CD4-positive, alpha-beta memory T cell (primary cell): ENCODE measurements around the gene SND1. TPM values are rescaled to one million over a fixed set of nuclear protein-coding genes. Genes with fewer than 3 reads are reported as not detected.
"Not testable (repeated sequence)": the region's sequence is repeated elsewhere in the genome, so short reads cannot be mapped to it uniquely, and the experiment has no call there.

Experiments
- CTCF ChIA-PET: fragments of 350-600 bp; sonication (Branson Sonifier 250); formaldehyde crosslinking; loops from one replicate; lab custom pipeline; 2021; ENCODE audit warnings: inconsistent platforms; ENCODE audit not compliant: partially characterized antibody; lab: Charles Lee
- POLR2A ChIA-PET: fragments of 350-600 bp; sonication (Branson Sonifier 250); formaldehyde crosslinking; loops from one replicate; lab custom pipeline; 2021; ENCODE audit not compliant: partially characterized antibody; lab: Charles Lee
- DNase-seq, 5 donors: peaks; one replicate each; pipeline versions ENCODE4 v3.0.0 to v3.0.0-alpha.2; 2020 to 2022; ENCODE audit warnings: mixed read lengths in 1 of 5
- H3K27ac ChIP-seq: one replicate; pipeline ENCODE4 v1.7.0; 2013; ENCODE audit warnings: low read depth, low read length
- H3K27me3 ChIP-seq: 2 replicates; pipeline ENCODE4 v1.7.0; 2013; ENCODE audit warnings: mild to moderate bottlenecking, low read length, moderate library complexity; ENCODE audit not compliant: insufficient read depth
- H3K36me3 ChIP-seq: 2 replicates; pipeline ENCODE4 v1.7.0; 2013; ENCODE audit warnings: mild to moderate bottlenecking, low read length, moderate library complexity; ENCODE audit not compliant: insufficient read depth
- H3K4me1 ChIP-seq: 2 replicates; pipeline ENCODE4 v1.7.0; 2013; ENCODE audit warnings: mild to moderate bottlenecking, low read length, moderate library complexity; ENCODE audit not compliant: insufficient read depth
- H3K4me3 ChIP-seq, 2 donors: one replicate each; pipeline ENCODE4 v1.7.0; 2013; ENCODE audit warnings: low read length in 2 of 2, mild to moderate bottlenecking in 1 of 2
- H3K9me3 ChIP-seq, 2 donors: one replicate each; pipeline ENCODE4 v1.7.0; 2013; ENCODE audit warnings: low read length in 2 of 2, control low read depth in 1 of 2; ENCODE audit not compliant: control insufficient read depth in 1 of 2
- H3K27ac Mint-ChIP-seq, 7 donors: one replicate each; pipeline ENCODE4 v1.8.0; 2020 to 2021; ENCODE audit warnings: mixed read lengths in 7 of 7, mild to moderate bottlenecking in 6 of 7, inconsistent platforms in 3 of 7, moderate library complexity in 3 of 7
- H3K27me3 Mint-ChIP-seq, 2 donors: one replicate each; pipeline ENCODE4 v1.8.0; 2020 to 2021; ENCODE audit warnings: mixed read lengths in 2 of 2
- H3K36me3 Mint-ChIP-seq, 2 donors: one replicate each; pipeline ENCODE4 v1.8.0; 2020 to 2021; ENCODE audit warnings: mixed read lengths in 2 of 2, inconsistent platforms in 1 of 2, mild to moderate bottlenecking in 1 of 2
- H3K4me1 Mint-ChIP-seq, 4 donors: one replicate each; pipeline ENCODE4 v1.8.0; 2020 to 2021; ENCODE audit warnings: mixed read lengths in 4 of 4, mild to moderate bottlenecking in 1 of 4
- H3K4me3 Mint-ChIP-seq, 8 donors: one replicate each; pipeline ENCODE4 v1.8.0; 2020 to 2021; ENCODE audit warnings: mixed read lengths in 8 of 8, mild to moderate bottlenecking in 7 of 8, moderate library complexity in 6 of 8, inconsistent platforms in 3 of 8
- H3K9me3 Mint-ChIP-seq, 8 donors: one replicate each; pipeline ENCODE4 v1.8.0; 2020 to 2021; ENCODE audit warnings: mixed read lengths in 8 of 8, mild to moderate bottlenecking in 5 of 8, inconsistent platforms in 3 of 8, moderate library complexity in 1 of 8
- intact Hi-C: fragments of 100-400 bp; cut with micrococcal nuclease; formaldehyde crosslinking; loops from one replicate; pipeline ENCODE4 v1.15.1; 2023
- polyA plus RNA-seq, 2 donors: library from polyadenylated mRNA; unstranded; fragments of 300-500 nt; fragmentation: Illumina TruSeq; gene quantifications; one replicate each; pipeline ENCODE4 v1.2.3, GENCODE V29; 2021
- total RNA-seq, 2 experiments: library from RNA; stranded (reverse); gene quantifications; one replicate each; pipeline ENCODE4 v1.2.3, GENCODE V29; 2021

SND1 gene
- total and polyA plus RNA-seq, 4 experiments from 2014 or later: 119 to 223 (median 171) TPM

DNA sequence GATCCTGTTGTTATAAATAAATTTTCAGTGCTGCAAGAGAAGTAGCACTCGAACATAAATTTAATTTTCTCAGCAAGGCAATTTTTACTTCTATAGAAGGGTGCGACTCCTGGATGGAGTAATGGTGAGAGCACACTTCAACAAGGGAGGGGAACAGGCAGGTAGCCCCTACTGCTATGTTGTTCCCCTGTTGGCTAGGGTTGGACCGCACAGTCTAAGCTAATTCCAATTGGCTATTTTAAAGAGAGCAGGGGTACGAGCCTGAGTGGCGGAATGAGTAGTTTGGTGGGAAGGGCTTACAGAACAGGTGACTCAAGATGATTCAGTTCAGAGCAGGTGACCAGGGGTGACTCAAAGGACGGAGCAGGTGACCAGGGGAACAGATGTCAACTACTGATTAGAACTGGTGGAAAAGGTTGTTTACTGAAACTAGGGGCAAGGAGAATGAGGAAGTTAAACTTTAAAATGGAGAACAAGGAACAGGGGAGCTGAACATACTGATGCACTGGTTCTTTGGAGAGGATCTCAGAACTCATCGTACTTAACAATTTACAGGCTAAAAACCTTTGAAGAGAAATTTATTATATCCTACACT, 185.9 kb downstream of the SND1 start:
- CTCF ChIA-PET, DNase-seq, H3K4me1 ChIP-seq, H3K27me3 ChIP-seq, H3K27me3 Mint-ChIP-seq, POLR2A ChIA-PET, intact Hi-C loops, H3K4me3 ChIP-seq, H3K9me3 ChIP-seq, H3K27ac ChIP-seq, H3K27ac Mint-ChIP-seq, H3K36me3 ChIP-seq, H3K4me1 Mint-ChIP-seq, H3K4me3 Mint-ChIP-seq: not testable (repeated sequence)
- H3K9me3 Mint-ChIP-seq: peaks cover 0 to 16% (median 9%) of the 10 kb centered on the region in 8 donors
- peaks cover 31 to 46% of the 10 kb centered on the region in 2 donors for H3K36me3 Mint-ChIP-seq

DNA sequence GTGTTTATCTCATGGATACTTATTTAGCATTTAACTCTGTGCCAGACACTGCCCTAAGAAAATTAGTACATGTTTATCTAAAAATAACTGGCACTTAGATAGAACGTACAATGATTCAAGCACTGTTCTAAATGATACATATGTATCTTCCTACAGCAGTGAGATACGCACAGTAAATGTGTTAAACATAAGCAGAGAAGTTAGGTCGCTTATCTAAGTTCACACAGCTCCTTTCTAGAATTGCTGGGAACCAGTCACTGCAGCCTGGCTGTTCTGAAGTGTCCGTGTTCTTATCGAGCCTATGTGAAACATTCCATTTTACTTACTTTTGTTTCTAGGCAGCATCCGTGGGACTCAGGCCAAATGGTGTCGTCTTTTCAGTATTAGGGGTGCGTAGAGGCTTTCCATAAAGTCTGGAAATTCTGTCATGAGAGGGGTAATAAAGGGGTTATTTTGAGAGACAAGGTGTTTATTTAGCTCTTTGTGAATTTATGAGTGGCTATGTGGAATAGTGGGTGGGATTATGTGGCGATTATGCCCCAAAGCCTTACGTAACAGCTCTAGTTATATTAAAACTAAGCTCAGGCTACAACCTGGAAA, 186.9 kb downstream of the SND1 start:
- no peak overlapping the region for H3K27ac Mint-ChIP-seq
- Histone ChIP-seq H3K4me1 (no peaks in the 10 kb centered on the region), H3K27me3 (no peaks in the 10 kb centered on the region), H3K36me3 (no peaks in the 10 kb centered on the region), H3K27ac (no peak overlapping the region), H3K4me3 (no peak overlapping the region), H3K9me3 (no peaks in the 10 kb centered on the region)
- peaks cover 0 to 16% (median 9%) of the 10 kb centered on the region in 8 donors for H3K9me3 Mint-ChIP-seq
- DNase-seq: no peak
- H3K27me3 Mint-ChIP-seq: no peaks in the 10 kb centered on the region
- H3K36me3 Mint-ChIP-seq: peaks cover 38 to 49% of the 10 kb centered on the region in 2 donors
- ChIA-PET CTCF (no interaction called here), POLR2A (no interaction called here)
- intact Hi-C loops: no loop called here
- no peak overlapping the region for H3K4me3 Mint-ChIP-seq
- H3K4me1 Mint-ChIP-seq: peaks cover 0 to 5% (median 2%) of the 10 kb centered on the region in 4 donors

DNA sequence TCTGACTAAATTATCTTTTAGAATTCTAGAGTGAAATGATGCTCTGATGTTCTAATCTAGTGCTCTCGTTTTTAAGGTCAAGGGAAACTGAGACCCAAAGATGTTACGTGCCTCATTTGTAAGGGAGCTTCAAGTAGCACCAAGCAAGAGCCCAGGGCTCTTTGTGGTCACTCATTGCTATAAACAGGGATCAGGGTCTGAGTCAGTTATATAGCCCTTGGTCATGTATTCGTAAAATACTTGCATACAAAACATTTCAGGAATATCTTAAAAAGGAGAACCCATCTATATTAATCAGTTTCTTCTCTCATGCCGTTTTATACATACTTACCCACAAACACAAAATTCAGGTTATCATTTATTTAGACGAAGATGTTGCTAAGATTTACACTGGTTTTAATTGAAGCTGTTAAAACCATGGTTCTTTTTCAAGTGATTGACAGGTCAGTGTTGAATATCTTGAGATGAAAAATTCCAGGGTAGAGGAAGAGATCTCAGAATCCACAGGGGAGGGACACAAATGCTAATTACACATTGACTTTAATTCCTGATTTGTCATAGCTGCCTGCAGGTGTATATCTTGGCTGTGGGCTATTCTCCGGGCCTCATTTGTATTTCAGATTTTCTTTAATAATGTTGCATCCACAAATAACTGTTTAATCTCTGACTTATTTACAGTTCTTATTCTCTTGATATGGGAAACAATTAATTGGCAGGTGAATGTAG, 188.4 kb downstream of the SND1 start:
- intact Hi-C loops: no loop called here
- Mint-ChIP-seq H3K27me3 (no peaks in the 10 kb centered on the region), H3K4me3 (no peak overlapping the region), H3K36me3 (peaks cover 45 to 49% of the 10 kb centered on the region in 2 donors), H3K27ac (no peak overlapping the region), H3K9me3 (peaks cover 0 to 13% (median 9%) of the 10 kb centered on the region in 8 donors), H3K4me1 (peaks cover 0 to 5% (median 2%) of the 10 kb centered on the region in 4 donors)
- Histone ChIP-seq H3K4me1 (no peaks in the 10 kb centered on the region), H3K36me3 (no peaks in the 10 kb centered on the region), H3K9me3 (no peaks in the 10 kb centered on the region), H3K27ac (no peak overlapping the region), H3K4me3 (no peak overlapping the region), H3K27me3 (no peaks in the 10 kb centered on the region)
- CTCF ChIA-PET: no interaction called here
- DNase-seq: no peak
- POLR2A ChIA-PET: no interaction called here

DNA sequence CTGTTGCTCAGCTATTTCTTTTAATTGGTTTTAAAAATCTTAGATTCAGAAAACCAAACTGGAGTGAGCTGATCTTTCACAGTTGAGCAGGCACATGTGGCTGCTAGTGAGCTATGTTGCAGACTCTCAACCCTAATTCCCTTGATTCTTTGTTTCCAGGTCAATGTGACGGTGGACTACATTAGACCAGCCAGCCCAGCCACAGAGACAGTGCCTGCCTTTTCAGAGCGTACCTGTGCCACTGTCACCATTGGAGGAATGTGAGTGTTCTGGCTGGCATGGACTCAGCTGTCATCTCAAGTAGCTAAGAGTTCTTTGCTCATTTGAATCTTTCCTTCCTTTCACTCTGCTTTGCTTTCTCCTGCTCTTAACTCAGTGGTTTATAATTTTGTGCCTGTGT, 192.2 kb downstream of the SND1 start:
- Mint-ChIP-seq H3K4me1 (peaks cover 0 to 4% (median 1%) of the 10 kb centered on the region in 4 donors), H3K27me3 (no peaks in the 10 kb centered on the region), H3K36me3 (peaks cover 42 to 53% of the 10 kb centered on the region in 2 donors), H3K27ac (no peak overlapping the region), H3K4me3 (no peak overlapping the region), H3K9me3 (no peaks in the 10 kb centered on the region)
- no peak for DNase-seq
- intact Hi-C loops: no loop called here
- Histone ChIP-seq H3K27me3 (no peaks in the 10 kb centered on the region), H3K36me3 (no peaks in the 10 kb centered on the region), H3K4me3 (no peak overlapping the region), H3K9me3 (no peaks in the 10 kb centered on the region), H3K27ac (no peak overlapping the region), H3K4me1 (no peaks in the 10 kb centered on the region)
- ChIA-PET CTCF (interaction anchor here (1.0 to 1.6 kb wide), 3 partner anchors 12 to 52 kb away, joined by 3 to 5 read pairs (median 4); no protein-coding TSS in a partner anchor), POLR2A (interaction anchor here (1.2 to 1.3 kb wide), 2 partner anchors 9 to 12 kb away, joined by 3 read pairs; no protein-coding TSS in a partner anchor)

DNA sequence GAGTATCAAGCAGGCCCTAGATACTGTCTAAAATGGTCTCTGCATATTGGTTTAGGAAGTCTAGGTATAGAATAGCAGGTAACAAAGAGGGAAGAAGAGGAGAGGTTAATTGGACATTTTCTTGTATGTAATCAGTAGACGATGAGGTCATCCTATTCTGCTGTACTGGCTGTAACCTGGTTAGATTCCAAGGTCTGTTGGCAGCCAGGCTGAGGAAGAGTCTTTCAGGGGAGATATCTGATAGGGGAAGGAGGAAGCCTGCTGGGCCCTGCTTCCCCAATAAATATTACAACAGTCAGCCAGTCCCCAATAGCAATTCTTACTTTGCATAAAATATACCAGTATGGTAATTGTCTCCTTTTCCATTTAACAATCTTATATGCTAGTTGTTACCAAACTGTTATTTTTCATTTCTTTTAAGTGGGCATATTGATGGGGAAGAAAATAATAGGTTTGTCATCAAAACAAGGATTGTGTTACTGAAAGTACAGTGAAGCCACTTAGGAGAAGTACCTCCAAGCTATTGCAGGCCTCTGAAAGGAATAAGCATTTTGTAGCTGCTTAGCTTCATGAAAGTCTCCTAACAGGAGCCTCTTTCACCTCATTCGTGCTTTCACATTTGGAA, 192.8 kb downstream of the SND1 start:
- Histone ChIP-seq H3K4me3 (no peak overlapping the region), H3K9me3 (no peaks in the 10 kb centered on the region), H3K27me3 (no peaks in the 10 kb centered on the region), H3K4me1 (no peaks in the 10 kb centered on the region), H3K27ac (no peak overlapping the region), H3K36me3 (no peaks in the 10 kb centered on the region)
- ChIA-PET POLR2A (interaction anchor here (1.2 kb wide), 1 partner anchor 12 kb away, joined by 3 read pairs; no protein-coding TSS in a partner anchor), CTCF (interaction anchor here (1.0 to 1.3 kb wide), 2 partner anchors 11 to 53 kb away, joined by 4 to 5 read pairs; no protein-coding TSS in a partner anchor)
- Mint-ChIP-seq H3K36me3 (peaks cover 49 to 59% of the 10 kb centered on the region in 2 donors), H3K4me1 (peaks cover 0 to 6% (median 3%) of the 10 kb centered on the region in 4 donors), H3K27ac (no peak overlapping the region), H3K9me3 (no peaks in the 10 kb centered on the region), H3K4me3 (no peak overlapping the region), H3K27me3 (no peaks in the 10 kb centered on the region)
- intact Hi-C loops: no loop called here
- DNase-seq: no peak

DNA sequence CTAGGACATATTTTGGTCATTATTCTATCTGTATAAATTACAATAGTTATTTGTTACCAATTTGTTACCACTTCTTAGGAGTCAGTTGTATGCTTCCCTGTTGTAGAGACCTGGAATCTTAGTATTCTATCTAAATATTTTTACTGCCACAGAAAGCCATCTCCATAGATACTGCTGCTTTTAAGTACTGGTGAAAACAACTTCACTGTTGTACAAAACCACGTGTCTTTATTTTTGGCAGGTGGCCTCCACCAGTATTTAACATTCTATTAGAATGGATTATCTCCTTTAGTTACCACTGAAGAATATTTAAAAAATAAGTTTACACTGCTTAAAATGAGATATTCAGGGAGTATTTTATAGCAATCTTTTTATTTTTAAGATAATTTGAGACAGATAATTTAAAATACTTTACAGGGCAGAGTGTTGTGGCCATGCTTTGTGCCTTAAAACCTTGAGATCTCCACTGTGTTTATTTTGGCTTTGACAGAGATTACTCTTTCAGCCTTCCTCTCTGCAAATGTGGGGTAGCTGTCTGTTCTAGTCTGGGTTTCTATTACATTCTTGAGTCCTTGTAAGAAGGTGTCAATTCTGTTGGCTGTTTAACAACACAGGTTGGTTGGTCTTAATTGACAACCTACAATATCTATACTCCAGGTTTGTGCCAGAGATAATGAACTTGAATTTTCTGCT, 193.7 kb downstream of the SND1 start:
- Histone ChIP-seq H3K27me3 (no peaks in the 10 kb centered on the region), H3K36me3 (no peaks in the 10 kb centered on the region), H3K4me3 (no peak overlapping the region), H3K9me3 (no peaks in the 10 kb centered on the region), H3K27ac (no peak overlapping the region), H3K4me1 (no peaks in the 10 kb centered on the region)
- Mint-ChIP-seq H3K4me3 (no peak overlapping the region), H3K27ac (no peak overlapping the region), H3K4me1 (peaks cover 0 to 6% (median 3%) of the 10 kb centered on the region in 4 donors), H3K27me3 (no peaks in the 10 kb centered on the region), H3K9me3 (no peaks in the 10 kb centered on the region), H3K36me3 (peaks cover 54 to 64% of the 10 kb centered on the region in 2 donors)
- CTCF ChIA-PET: no interaction called here
- intact Hi-C loops: no loop called here
- no peak for DNase-seq
- POLR2A ChIA-PET: no interaction called here
